Parathyroid adenoma (tissue), 2 donors: Measurements from ENCODE around the gene ACKR3.

Source experiments
- H2AFZ ChIP-seq: fragments of 300-600 bp; sonication (generic); one replicate; pipeline ENCODE4 v1.7.0; 2017; ENCODE audit warnings: antibody characterized with exemption, mild to moderate bottlenecking
- H3K27ac ChIP-seq: fragments of 300-600 bp; sonication (generic); one replicate; pipeline ENCODE4 v1.7.0; 2017
- H3K27me3 ChIP-seq: fragments of 300-600 bp; sonication (generic); one replicate; pipeline ENCODE4 v1.7.0; 2017; ENCODE audit warnings: low read length; ENCODE audit not compliant: control insufficient read depth, insufficient read depth
- H3K36me3 ChIP-seq: fragments of 300-600 bp; sonication (generic); one replicate; pipeline ENCODE4 v1.7.0; 2017; ENCODE audit warnings: low read length; ENCODE audit not compliant: control insufficient read depth, insufficient read depth
- H3K4me1 ChIP-seq: fragments of 300-600 bp; sonication (generic); one replicate; pipeline ENCODE4 v1.7.0; 2017; ENCODE audit warnings: control low read depth
- H3K4me2 ChIP-seq: fragments of 300-600 bp; sonication (generic); one replicate; pipeline ENCODE4 v1.7.0; 2017; ENCODE audit warnings: low read length
- H3K4me3 ChIP-seq: fragments of 300-600 bp; sonication (generic); one replicate; pipeline ENCODE4 v1.7.0; 2017; ENCODE audit warnings: low read depth, low read length
- H3K79me2 ChIP-seq: fragments of 300-600 bp; sonication (generic); one replicate; pipeline ENCODE4 v1.7.0; 2017; ENCODE audit warnings: control low read depth
- H3K9ac ChIP-seq: fragments of 300-600 bp; sonication (generic); one replicate; pipeline ENCODE4 v1.7.0; 2017; ENCODE audit warnings: mild to moderate bottlenecking
- H3K9me3 ChIP-seq: fragments of 300-600 bp; sonication (generic); one replicate; pipeline ENCODE4 v1.7.0; 2017; ENCODE audit warnings: low read length; ENCODE audit not compliant: control insufficient read depth
- CTCF ChIP-seq: fragments of 300-600 bp; sonication (generic); IDR thresholded peaks from one replicate; pipeline ENCODE4 v1.7.0; 2017; ENCODE audit warnings: antibody characterized with exemption, mild to moderate bottlenecking
- donor health status: primary hyperparathyroidism.

The ACKR3 gene

GRCh38 chr2:236568068-236568921 lies 1.3 kb upstream of the ACKR3 start:
- Histone ChIP-seq H3K9ac (no peak overlapping the region), H3K27me3 (peaks cover 3% of the 10 kb centered on the region), H3K4me1 (peaks cover 5% of the 10 kb centered on the region), H3K4me2 (peak overlapping the region; percentile 75), H3K79me2 (no peaks in the 10 kb centered on the region), H3K36me3 (no peaks in the 10 kb centered on the region), H2AFZ (peak overlapping the region; percentile 61), H3K4me3 (peak overlapping the region; percentile 41), H3K9me3 (no peaks in the 10 kb centered on the region), H3K27ac (peak overlapping the region; percentile 12)
- TF ChIP-seq CTCF: no peak

- Histone ChIP-seq H3K4me3 (peak overlapping the region; percentile 41), H3K9ac (no peak overlapping the region), H2AFZ (no peak overlapping the region), H3K4me1 (peaks cover 5% of the 10 kb centered on the region), H3K79me2 (no peaks in the 10 kb centered on the region), H3K9me3 (no peaks in the 10 kb centered on the region), H3K36me3 (no peaks in the 10 kb centered on the region), H3K27ac (no peak overlapping the region), H3K27me3 (peaks cover 3% of the 10 kb centered on the region), H3K4me2 (peak overlapping the region; percentile 75)
- TF ChIP-seq CTCF: no peak
These were observed 578 bp upstream of the ACKR3 start for GRCh38 chr2:236568922-236569572.

- H3K4me3 ChIP-seq: no peak overlapping the region
- no peaks in the 10 kb centered on the region for H3K79me2 ChIP-seq
- H3K4me2 ChIP-seq: no peak overlapping the region
- H3K4me1 ChIP-seq: peaks cover 5% of the 10 kb centered on the region
- no peak for TF ChIP-seq CTCF
- H3K27me3 ChIP-seq: peaks cover 3% of the 10 kb centered on the region
- H3K27ac ChIP-seq: no peak overlapping the region
- H2AFZ ChIP-seq: no peak overlapping the region
- no peaks in the 10 kb centered on the region for H3K36me3 ChIP-seq
- no peaks in the 10 kb centered on the region for H3K9me3 ChIP-seq
- no peak overlapping the region for H3K9ac ChIP-seq
These were observed 650 bp downstream of the ACKR3 start for GRCh38 chr2:236570081-236570868.

GRCh38 chr2:236571145-236571544 lies 1.5 kb downstream of the ACKR3 start:
- Histone ChIP-seq H2AFZ (no peak overlapping the region), H3K9me3 (no peaks in the 10 kb centered on the region), H3K36me3 (no peaks in the 10 kb centered on the region), H3K27ac (no peak overlapping the region), H3K4me3 (no peak overlapping the region), H3K4me1 (peaks cover 5% of the 10 kb centered on the region), H3K9ac (no peak overlapping the region), H3K79me2 (no peaks in the 10 kb centered on the region), H3K4me2 (no peak overlapping the region), H3K27me3 (peaks cover 3% of the 10 kb centered on the region)
- TF ChIP-seq CTCF: no peak
